Spleen (tissue), 11 donors: ENCODE data around the gene ADARB2. TPM values are rescaled to one million over a fixed set of nuclear protein-coding genes. Genes with fewer than 3 reads are reported as not detected.
"Not testable (repeated sequence)": the region's sequence is repeated elsewhere in the genome, so short reads cannot be mapped to it uniquely, and the experiment has no call there.

Experiments used
- DNase-seq: peaks from one replicate; pipeline ENCODE4 v3.0.0-alpha.2; 2020
- H3K27ac ChIP-seq, 8 donors: fragments of 200-600 bp; sonication (generic) in 7 of 8; 1 replicate in 4 of 8; 2 replicates in 4 of 8; pipeline versions ENCODE4 v1.5.0 to v1.8.0; 2016 to 2021; ENCODE audit warnings: inconsistent platforms in 4 of 8, mild to moderate bottlenecking in 4 of 8, moderate library complexity in 1 of 8
- H3K27me3 ChIP-seq, 7 donors: fragments of 200-600 bp; sonication (generic) in 6 of 7; replicated peaks in 1 of 7; 1 replicate in 4 of 7; 2 replicates in 3 of 7; pipeline versions ENCODE4 v1.5.0 to v1.8.0; 2016 to 2021; ENCODE audit warnings: inconsistent platforms in 3 of 7, mild to moderate bottlenecking in 1 of 7
- H3K36me3 ChIP-seq, 6 donors: fragments of 200-600 bp; sonication (generic) in 5 of 6; 1 replicate in 4 of 6; 2 replicates in 2 of 6; pipeline versions ENCODE4 v1.5.0 to v1.8.0; 2016 to 2021; ENCODE audit warnings: inconsistent platforms in 2 of 6
- H3K4me1 ChIP-seq, 6 donors: fragments of 200-600 bp; sonication (generic) in 5 of 6; 1 replicate in 3 of 6; 2 replicates in 3 of 6; pipeline versions ENCODE4 v1.5.0 to v1.8.0; 2016 to 2021; ENCODE audit warnings: inconsistent platforms in 3 of 6
- H3K4me3 ChIP-seq, 8 donors: fragments of 200-600 bp; sonication (generic) in 7 of 8; 1 replicate in 4 of 8; 2 replicates in 4 of 8; pipeline versions ENCODE4 v1.5.0 to v1.8.0; 2016 to 2021; ENCODE audit warnings: inconsistent platforms in 4 of 8, mild to moderate bottlenecking in 4 of 8, moderate library complexity in 2 of 8
- H3K9me3 ChIP-seq, 8 donors: fragments of 200-600 bp; sonication (generic) in 7 of 8; 1 replicate in 4 of 8; 2 replicates in 4 of 8; pipeline versions ENCODE4 v1.5.0 to v1.8.0; 2016 to 2021; ENCODE audit warnings: inconsistent platforms in 4 of 8
- CTCF ChIP-seq, 11 experiments: fragments of 200-600 bp in 7 of 11; fragments of 450-650 bp in 4 of 11; sonication (generic) in 4 of 11; IDR thresholded peaks in 8 of 11; conservative IDR thresholded peaks in 3 of 11; 1 replicate in 7 of 11; 2 replicates in 4 of 11; pipeline versions ENCODE4 v1.4.0 to v1.8.0; 2016 to 2021; ENCODE audit warnings: antibody characterized with exemption in 11 of 11, inconsistent platforms in 4 of 11, mild to moderate bottlenecking in 1 of 11
- POLR2A ChIP-seq, 3 donors: fragments of 450-650 bp; IDR thresholded peaks; one replicate each; pipeline ENCODE4 v1.5.1; 2017; ENCODE audit warnings: antibody characterized with exemption in 3 of 3, mild to moderate bottlenecking in 1 of 3
- POLR2AphosphoS5 ChIP-seq, 3 donors: sonication (generic); formaldehyde crosslinking; IDR thresholded peaks; one replicate each; pipeline ENCODE4 v1.5.1; 2017; ENCODE audit warnings: antibody characterized with exemption in 3 of 3
- WGBS, 5 donors: extraction: QIAGEN DNeasy Blood & Tissue Kit in 3 of 5; methylation state at CpG; one replicate each; pipeline versions ENCODE4 v1.1.5 to v1.1.7; 2013 to 2018; 5-methylcytosine and 5-hydroxymethylcytosine counted together
- intact Hi-C: fragments of 100-400 bp; cut with DNase I; formaldehyde crosslinking; loops from one replicate; pipeline ENCODE4 v1.15.0; 2023; ENCODE audit warnings: low total_unique reads
- polyA plus RNA-seq, 3 donors: library from polyadenylated mRNA; stranded (reverse); fragments of 200-250 nt; gene quantifications; one replicate each; pipeline ENCODE4 v1.2.1, GENCODE V29; 2013
- total RNA-seq, 7 donors: library from RNA; depleted of rRNA in 3 of 7; stranded (reverse); fragments of >200 nt in 3 of 7; fragmentation: NEBNext Ultra II Directional in 4 of 7; extraction: Animal tissue kit (Norgen Biotek cat#: 25700) in 4 of 7; gene quantifications; one replicate each; pipeline versions ENCODE4 v1.1.0 to v1.2.1, GENCODE V29; 2016 to 2021
- donor health status: healthy with polysubstance abuse.
- donor health status: DM: no; HTN: no; CAD: no; lungs with moderate emphysema.
- donor health status: DM: no; HTN: no; CAD: no.
- donor health status: Bipolar disorder and iron deficiency.
- donor health status: healthy.
- donor health status: DM: no; HTN: no; CAD: no.
- donor health status: DM: yes; HTN: yes; CAD: no.

Gene ADARB2
- total and polyA plus RNA-seq, 10 donors, result 0.05 to 8.1 (median 0.96) TPM

DNA sequence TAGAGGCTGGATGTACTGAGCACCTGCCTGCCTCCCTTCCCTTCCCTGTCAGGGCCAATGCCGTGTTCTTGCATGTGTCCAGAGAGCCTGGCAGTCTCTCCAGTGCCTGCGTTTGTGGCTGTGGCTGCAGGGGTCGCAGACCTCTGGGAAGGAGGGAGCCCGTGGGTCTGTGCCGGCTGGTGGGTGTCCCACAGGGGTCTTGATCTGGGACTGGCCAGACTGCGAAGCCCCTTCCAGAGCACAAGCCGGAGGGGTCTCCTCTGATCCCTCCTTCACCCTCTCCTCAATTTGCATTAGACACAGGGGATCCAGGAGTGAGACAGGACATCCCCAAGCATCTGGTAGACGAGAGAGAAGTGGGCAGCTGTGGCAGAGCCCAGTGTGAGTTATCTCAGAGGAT is 199.2 kb downstream of the ADARB2 start:
- TF ChIP-seq CTCF (IDR thresholded peaks at IDR 0.05 in 8 of 11, conservative IDR thresholded peaks at IDR 0.05 in 3 of 11) (no peak), POLR2A (IDR thresholded peaks at IDR 0.05) (no peak), POLR2AphosphoS5 (IDR thresholded peaks at IDR 0.05) (no peak)
- intact Hi-C loops, result no loop called here

DNA sequence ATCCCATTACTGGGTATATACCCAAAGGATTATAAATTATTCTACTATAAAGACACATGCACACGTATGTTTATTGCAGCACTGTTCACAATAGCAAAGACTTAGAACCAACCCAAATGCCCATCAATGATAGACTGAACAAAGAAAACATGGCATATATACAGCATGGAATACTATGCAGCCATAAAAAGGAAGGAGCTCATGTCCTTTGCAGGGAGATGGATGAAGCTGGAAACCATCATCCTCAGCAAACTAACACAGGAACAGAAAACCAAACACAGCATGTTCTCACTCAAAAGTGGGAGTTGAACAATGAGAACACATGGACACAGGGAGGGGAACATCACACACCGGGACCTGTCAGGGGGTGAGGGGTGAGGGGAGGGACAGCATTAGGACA is 199.9 kb downstream of the ADARB2 start:
- DNase-seq, intact Hi-C loops, H3K36me3 ChIP-seq, H3K27ac ChIP-seq, H3K4me3 ChIP-seq, H3K9me3 ChIP-seq, H3K4me1 ChIP-seq: not testable (repeated sequence)
- WGBS, 5 donors, result 85 to 98% (median 93%) methylated on average over 2 of the region's 2 CpGs
- H3K27me3 ChIP-seq, result peaks cover 0 to 11% (median 0%) of the 10 kb centered on the region in 7 donors

More for the DNA sequence above, 199.2 kb downstream of the ADARB2 start:
- DNase-seq, result peak; percentile 56
- Histone ChIP-seq H3K36me3 (no peaks in the 10 kb centered on the region), H3K4me1 (no peaks in the 10 kb centered on the region), H3K9me3 (no peaks in the 10 kb centered on the region), H3K27ac (no peak overlapping the region), H3K27me3 (peaks cover 0 to 8% (median 0%) of the 10 kb centered on the region in 7 donors), H3K4me3 (no peak overlapping the region)
- 63 to 95% (median 71%) methylated on average over 5 to 8 of the region's 8 CpGs for WGBS, 5 donors

DNA sequence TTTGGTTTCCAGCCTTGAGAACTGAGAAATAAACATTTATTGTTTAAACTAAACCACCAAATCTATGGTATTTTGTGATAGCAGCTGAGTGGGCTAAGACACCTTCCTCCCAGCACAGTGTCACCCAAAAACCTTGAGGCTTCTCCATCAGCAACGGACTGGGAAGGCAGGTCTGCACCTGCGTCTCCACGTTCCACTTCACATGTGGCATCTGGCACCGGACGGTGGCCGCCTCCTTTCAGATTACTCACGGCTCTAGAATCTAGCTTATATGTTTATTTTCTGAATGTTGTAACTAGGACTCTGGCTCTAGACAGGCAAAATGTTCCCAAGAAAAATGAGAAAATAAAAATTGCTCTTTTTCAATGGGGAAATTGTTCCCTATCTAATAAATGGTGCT is 201.0 kb downstream of the ADARB2 start:
- peaks cover 0 to 17% (median 0%) of the 10 kb centered on the region in 7 donors for H3K27me3 ChIP-seq
- TF ChIP-seq CTCF (IDR thresholded peaks at IDR 0.05 in 8 of 11, conservative IDR thresholded peaks at IDR 0.05 in 3 of 11) (no peak), POLR2AphosphoS5 (IDR thresholded peaks at IDR 0.05) (no peak), POLR2A (IDR thresholded peaks at IDR 0.05) (no peak)
- H3K4me1 ChIP-seq, result no peaks in the 10 kb centered on the region
- intact Hi-C loops, result no loop called here
- peak; percentile 64 for DNase-seq
- whole genome bisulfite sequencing, 5 donors, result 79 to 96% (median 84%) methylated on average over 7 of the region's 7 CpGs
- H3K27ac ChIP-seq, result no peak overlapping the region
- H3K36me3 ChIP-seq, result no peaks in the 10 kb centered on the region
- no peaks in the 10 kb centered on the region for H3K9me3 ChIP-seq
- no peak overlapping the region for H3K4me3 ChIP-seq

GRCh38 chr10:1535301-1535965 is 201.9 kb downstream of the ADARB2 start:
- TF ChIP-seq POLR2AphosphoS5 (IDR thresholded peaks at IDR 0.05) (no peak), POLR2A (IDR thresholded peaks at IDR 0.05) (no peak), CTCF (IDR thresholded peaks at IDR 0.05 in 8 of 11, conservative IDR thresholded peaks at IDR 0.05 in 3 of 11) (no peak)
- peak; percentile 54 for DNase-seq

More at GRCh38 chr10:1535301-1535965, 201.9 kb downstream of the ADARB2 start:
- 80 to 83% (median 82%) methylated on average over 24 of the region's 24 CpGs for WGBS, 5 donors
- intact Hi-C loops, result no loop called here
- no peak overlapping the region for H3K4me3 ChIP-seq
- no peaks in the 10 kb centered on the region for H3K9me3 ChIP-seq
- H3K27me3 ChIP-seq, result peaks cover 0 to 18% (median 0%) of the 10 kb centered on the region in 7 donors
- H3K4me1 ChIP-seq, result no peaks in the 10 kb centered on the region
- no peak overlapping the region for H3K27ac ChIP-seq
- H3K36me3 ChIP-seq, result no peaks in the 10 kb centered on the region
